ENCODE measurements around the gene SCLY.
A peak's percentile ranks its signal among the peaks of the same experiment; 100 is the strongest.

Gene SCLY

GRCh38 chr2:238142382-238143205 lies 81.8 kb downstream of the SCLY start:
- Histone ChIP-seq H3K9me2 (replicated peaks; ENCODE audit: low read depth, low read length) (no peaks in the 10 kb centered on the region), H3K27me3 (ENCODE audit: insufficient read depth, low read length, poor library complexity, severe bottlenecking) (no peaks in the 10 kb centered on the region), H3K79me2 (ENCODE audit: insufficient read depth, low read length) (no peaks in the 10 kb centered on the region), H3K4me3 (ENCODE audit: low read length, poor library complexity, severe bottlenecking) (no peak overlapping the region), H3F3A (ENCODE audit: low read depth) (no peaks in the 10 kb centered on the region), H3K4me2 (ENCODE audit: low read depth, low read length, poor library complexity, severe bottlenecking) (no peak overlapping the region), H3K4me1 (ENCODE audit: insufficient read depth, low read length, poor library complexity, severe bottlenecking) (peaks cover 17% of the 10 kb centered on the region), H3K36me3 (ENCODE audit: insufficient read depth, low read length) (no peaks in the 10 kb centered on the region), H3K9me3 (ENCODE audit: insufficient read depth, low read depth, low read length) (no peaks in the 10 kb centered on the region), H4K20me1 (ENCODE audit: insufficient read depth, low read length, poor library complexity, severe bottlenecking) (no peaks in the 10 kb centered on the region), H2AFZ (ENCODE audit: low read length) (no peak overlapping the region), H3K9ac (ENCODE audit: low read depth, low read length, poor library complexity, severe bottlenecking) (peak overlapping the region; percentile 49)
- TF ChIP-seq EZH2phosphoT487 (IDR thresholded peaks at IDR 0.05; ENCODE audit: borderline replicate concordance): no peak
- no peak for TF ChIP-seq CTCF (conservative IDR thresholded peaks at IDR 0.05; ENCODE audit: low read length)

- no peaks in the 10 kb centered on the region for H3K79me2 ChIP-seq (ENCODE audit: insufficient read depth, low read length)
- no peaks in the 10 kb centered on the region for H3K36me3 ChIP-seq (ENCODE audit: insufficient read depth, low read length)
- no peaks in the 10 kb centered on the region for H3K9me2 ChIP-seq (replicated peaks; ENCODE audit: low read depth, low read length)
- H3K4me3 ChIP-seq (ENCODE audit: low read length, poor library complexity, severe bottlenecking): no peak overlapping the region
- no peak overlapping the region for H3K4me2 ChIP-seq (ENCODE audit: low read depth, low read length, poor library complexity, severe bottlenecking)
- no peak overlapping the region for H2AFZ ChIP-seq (ENCODE audit: low read length)
- peaks cover 17% of the 10 kb centered on the region for H3K4me1 ChIP-seq (ENCODE audit: insufficient read depth, low read length, poor library complexity, severe bottlenecking)
- no peak overlapping the region for H3K9ac ChIP-seq (ENCODE audit: low read depth, low read length, poor library complexity, severe bottlenecking)
- H3K9me3 ChIP-seq (ENCODE audit: insufficient read depth, low read depth, low read length): no peaks in the 10 kb centered on the region
- H4K20me1 ChIP-seq (ENCODE audit: insufficient read depth, low read length, poor library complexity, severe bottlenecking): no peaks in the 10 kb centered on the region
- no peak for TF ChIP-seq EZH2phosphoT487 (IDR thresholded peaks at IDR 0.05; ENCODE audit: borderline replicate concordance)
- no peak for TF ChIP-seq CTCF (conservative IDR thresholded peaks at IDR 0.05; ENCODE audit: low read length)
- H3F3A ChIP-seq (ENCODE audit: low read depth): no peaks in the 10 kb centered on the region
- no peaks in the 10 kb centered on the region for H3K27me3 ChIP-seq (ENCODE audit: insufficient read depth, low read length, poor library complexity, severe bottlenecking)
These were observed 82.6 kb downstream of the SCLY start for GRCh38 chr2:238143239-238143951.

GRCh38 chr2:238144262-238144661 lies 83.5 kb downstream of the SCLY start:
- peaks cover 17% of the 10 kb centered on the region for H3K4me1 ChIP-seq (ENCODE audit: insufficient read depth, low read length, poor library complexity, severe bottlenecking)
- no peaks in the 10 kb centered on the region for H3K79me2 ChIP-seq (ENCODE audit: insufficient read depth, low read length)
- H3K4me3 ChIP-seq (ENCODE audit: low read length, poor library complexity, severe bottlenecking): no peak overlapping the region
- H3K9me2 ChIP-seq (replicated peaks; ENCODE audit: low read depth, low read length): no peaks in the 10 kb centered on the region
- no peak overlapping the region for H3K4me2 ChIP-seq (ENCODE audit: low read depth, low read length, poor library complexity, severe bottlenecking)
- no peaks in the 10 kb centered on the region for H4K20me1 ChIP-seq (ENCODE audit: insufficient read depth, low read length, poor library complexity, severe bottlenecking)
- H3F3A ChIP-seq (ENCODE audit: low read depth): no peaks in the 10 kb centered on the region
- no peaks in the 10 kb centered on the region for H3K27me3 ChIP-seq (ENCODE audit: insufficient read depth, low read length, poor library complexity, severe bottlenecking)
- no peaks in the 10 kb centered on the region for H3K36me3 ChIP-seq (ENCODE audit: insufficient read depth, low read length)
- TF ChIP-seq EZH2phosphoT487 (IDR thresholded peaks at IDR 0.05; ENCODE audit: borderline replicate concordance) (no peak), CTCF (conservative IDR thresholded peaks at IDR 0.05; ENCODE audit: low read length) (no peak)
- no peaks in the 10 kb centered on the region for H3K9me3 ChIP-seq (ENCODE audit: insufficient read depth, low read depth, low read length)
- H2AFZ ChIP-seq (ENCODE audit: low read length): no peak overlapping the region
- H3K9ac ChIP-seq (ENCODE audit: low read depth, low read length, poor library complexity, severe bottlenecking): no peak overlapping the region
